Measurements from ENCODE around the gene GFOD2. TPM values are rescaled to one million over a fixed set of nuclear protein-coding genes. Genes with fewer than 3 reads are reported as not detected.

Gene GFOD2
- total RNA-seq, 1 donor from 2014 or later = 9.0 TPM

DNA sequence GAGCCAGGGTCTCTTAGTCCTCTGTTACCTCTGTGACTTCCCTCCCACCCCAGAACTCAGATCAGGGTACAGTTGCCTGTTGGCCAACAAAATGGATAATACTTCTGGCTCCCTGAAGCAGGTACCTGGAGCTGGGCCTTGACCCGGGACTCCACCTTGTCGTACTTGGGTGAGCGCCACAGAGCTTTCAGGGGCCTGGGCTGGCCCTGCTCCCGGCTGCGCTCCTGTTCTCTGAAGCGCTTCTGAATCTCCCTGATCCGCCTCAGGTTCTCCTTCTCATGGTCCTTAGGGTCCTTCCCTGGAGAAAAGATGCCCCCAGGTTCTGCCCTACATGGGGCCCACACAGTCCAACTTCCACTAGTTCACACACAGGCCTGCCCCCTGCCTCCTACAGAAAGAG lies 54.2 kb downstream of the GFOD2 start:
- ATAC-seq (no peak), DNase-seq (ENCODE audit: missing footprints) (no peak)
- intact Hi-C loops (cut with DNase I) = no loop called here

DNA sequence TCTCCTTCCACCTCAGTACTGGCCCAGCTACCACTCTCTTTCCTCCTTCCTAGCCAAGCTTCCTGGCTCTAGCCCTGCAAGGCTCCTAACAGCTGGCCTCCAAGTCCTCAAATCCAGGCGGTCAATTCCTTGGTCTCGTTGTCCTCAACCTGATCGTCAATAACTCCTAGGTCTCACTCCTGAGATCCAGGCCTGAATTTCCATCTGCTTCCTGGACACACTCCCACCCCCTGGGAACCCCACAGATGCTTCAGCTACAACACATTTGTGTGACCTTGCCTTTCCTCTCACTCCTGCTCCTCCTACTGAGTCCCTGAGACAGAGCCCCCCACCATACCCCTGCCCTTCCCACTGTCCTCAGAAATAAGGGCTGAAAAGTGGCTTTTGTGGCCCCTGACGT lies 54.9 kb downstream of the GFOD2 start:
- intact Hi-C loops (cut with DNase I) = no loop called here
- no peak for ATAC-seq
- DNase-seq (ENCODE audit: missing footprints) = no peak

DNA sequence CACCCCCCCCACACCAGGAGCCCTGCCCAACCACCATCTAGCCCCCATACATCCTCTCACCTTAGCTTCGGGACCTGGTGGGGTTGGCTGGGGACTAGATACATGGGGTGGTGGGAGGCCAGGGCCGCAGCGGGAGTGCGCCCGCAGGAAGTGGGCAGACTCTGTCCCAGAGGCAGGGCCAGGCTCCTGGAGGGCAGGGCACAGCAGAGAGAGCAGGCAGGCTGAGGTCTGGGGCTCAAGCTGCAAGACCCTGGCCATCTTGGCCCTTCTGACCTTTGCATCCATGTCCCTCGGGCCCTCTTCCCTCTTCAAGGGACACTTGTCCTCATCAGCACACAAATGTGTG lies 55.3 kb downstream of the GFOD2 start:
- DNase-seq (ENCODE audit: missing footprints) = no peak
- no peak for ATAC-seq
- intact Hi-C loops (cut with DNase I) = no loop called here

DNA sequence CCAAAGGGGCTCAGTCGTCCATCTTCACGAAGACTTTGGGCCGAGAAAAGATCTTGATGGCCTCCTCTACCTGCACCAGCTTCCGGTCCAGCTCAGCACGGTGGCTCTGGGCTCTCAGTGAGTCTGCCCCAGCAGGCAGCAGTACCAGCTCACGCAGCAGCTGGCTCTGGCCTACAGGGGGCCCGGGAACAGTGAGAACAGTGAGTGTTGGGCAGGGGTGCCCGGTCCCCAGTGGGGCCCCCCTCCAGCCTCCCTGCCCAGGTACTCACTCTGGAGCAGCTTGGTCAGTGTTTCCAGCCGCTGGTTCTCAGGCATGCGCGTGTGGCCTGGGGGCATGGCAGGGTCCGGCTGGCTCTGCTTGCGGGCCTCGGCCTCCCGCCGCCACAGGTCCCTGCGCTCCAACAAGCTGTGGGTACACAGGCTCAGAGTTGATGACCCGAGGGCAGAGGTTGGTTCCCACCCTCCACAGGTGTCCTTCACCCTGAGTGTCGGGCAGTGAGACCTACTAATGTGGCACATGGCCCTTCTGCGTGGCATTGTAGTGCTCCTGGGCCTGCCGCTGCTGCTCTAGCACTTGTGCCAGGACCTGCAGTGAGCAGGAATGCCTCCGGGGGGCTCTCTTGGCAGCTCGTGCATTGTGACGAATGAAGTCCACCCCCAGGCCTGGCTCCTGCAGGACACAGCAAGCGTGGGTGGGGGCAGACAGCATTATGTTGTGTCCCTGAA lies 55.8 kb downstream of the GFOD2 start:
- ATAC-seq (no peak), DNase-seq (ENCODE audit: missing footprints) (no peak)
- intact Hi-C loops (cut with DNase I) = no loop called here

DNA sequence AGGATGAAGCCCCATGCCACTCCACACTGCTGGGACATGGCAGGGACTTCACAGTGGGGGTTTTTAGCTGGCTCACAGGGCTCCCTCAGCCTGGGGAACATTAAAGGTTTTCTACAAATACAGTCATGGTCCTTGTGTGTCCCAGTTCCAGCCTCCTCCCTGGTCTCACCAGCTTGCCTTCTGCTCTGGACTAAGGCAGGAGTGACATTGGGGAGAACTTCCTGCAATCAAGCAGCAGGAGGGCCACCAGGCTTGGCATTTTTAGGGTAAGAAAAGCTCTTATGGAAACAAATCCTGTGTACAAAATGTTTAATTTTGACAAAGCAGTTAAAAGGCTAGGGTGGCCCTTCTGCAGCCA lies 56.5 kb downstream of the GFOD2 start:
- intact Hi-C loops (cut with DNase I) = no loop called here
- DNase-seq (ENCODE audit: missing footprints) = no peak

DNA sequence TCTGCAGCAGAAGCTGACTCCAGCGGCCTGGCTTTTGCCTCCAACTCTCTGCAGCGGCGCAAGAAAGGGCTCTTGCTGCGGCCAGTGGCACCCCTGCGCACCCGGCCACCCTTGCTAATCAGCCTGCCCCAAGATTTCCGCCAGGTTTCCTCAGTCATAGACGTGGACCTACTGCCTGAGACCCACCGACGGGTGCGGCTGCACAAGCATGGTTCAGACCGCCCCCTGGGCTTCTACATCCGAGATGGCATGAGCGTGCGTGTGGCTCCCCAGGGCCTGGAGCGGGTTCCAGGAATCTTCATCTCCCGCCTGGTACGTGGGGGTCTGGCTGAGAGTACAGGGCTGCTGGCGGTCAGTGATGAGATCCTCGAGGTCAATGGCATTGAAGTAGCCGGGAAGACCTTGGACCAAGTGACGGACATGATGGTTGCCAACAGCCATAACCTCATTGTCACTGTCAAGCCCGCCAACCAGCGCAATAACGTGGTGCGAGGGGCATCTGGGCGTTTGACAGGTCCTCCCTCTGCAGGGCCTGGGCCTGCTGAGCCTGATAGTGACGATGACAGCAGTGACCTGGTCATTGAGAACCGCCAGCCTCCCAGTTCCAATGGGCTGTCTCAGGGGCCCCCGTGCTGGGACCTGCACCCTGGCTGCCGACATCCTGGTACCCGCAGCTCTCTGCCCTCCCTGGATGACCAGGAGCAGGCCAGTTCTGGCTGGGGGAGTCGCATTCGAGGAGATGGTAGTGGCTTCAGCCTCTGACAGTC lies 57.0 kb downstream of the GFOD2 start:
- no peak for ATAC-seq
- no peak for DNase-seq (ENCODE audit: missing footprints)
- intact Hi-C loops (cut with DNase I) = no loop called here

More for the DNA sequence above, 56.5 kb downstream of the GFOD2 start:
- ATAC-seq = no peak

DNA sequence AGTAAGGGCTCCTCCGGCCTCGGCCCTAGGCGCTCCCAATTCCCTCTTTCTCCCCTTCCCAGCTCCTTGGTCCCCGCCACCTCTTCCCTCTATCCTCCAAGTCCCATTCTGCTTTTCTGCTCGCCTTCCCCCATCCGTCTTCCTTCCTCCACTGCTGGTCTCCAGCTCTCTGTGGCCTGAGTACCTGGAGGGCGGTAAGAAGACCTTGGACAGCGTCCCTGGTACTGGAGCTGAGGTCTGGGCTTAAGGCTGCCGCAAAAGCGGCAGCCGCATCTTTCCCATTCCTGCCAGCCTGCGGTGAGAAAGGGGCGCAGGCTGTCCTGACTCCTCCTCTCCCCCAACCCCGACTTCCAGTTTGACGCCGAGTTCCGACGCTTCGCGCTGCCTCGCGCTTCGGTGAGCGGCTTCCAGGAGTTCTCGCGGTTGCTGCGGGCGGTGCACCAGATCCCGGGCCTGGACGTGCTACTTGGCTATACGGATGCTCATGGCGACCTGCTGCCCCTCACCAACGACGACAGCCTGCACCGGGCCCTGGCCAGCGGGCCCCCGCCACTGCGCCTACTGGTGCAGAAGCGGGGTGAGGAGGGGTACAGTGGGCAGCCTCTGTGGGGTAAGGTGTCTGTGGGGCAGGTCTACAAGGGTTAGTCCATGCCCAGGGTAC lies 57.9 kb downstream of the GFOD2 start:
- intact Hi-C loops (cut with DNase I) = no loop called here
- DNase-seq (ENCODE audit: missing footprints) = no peak
- ATAC-seq = no peak

DNA sequence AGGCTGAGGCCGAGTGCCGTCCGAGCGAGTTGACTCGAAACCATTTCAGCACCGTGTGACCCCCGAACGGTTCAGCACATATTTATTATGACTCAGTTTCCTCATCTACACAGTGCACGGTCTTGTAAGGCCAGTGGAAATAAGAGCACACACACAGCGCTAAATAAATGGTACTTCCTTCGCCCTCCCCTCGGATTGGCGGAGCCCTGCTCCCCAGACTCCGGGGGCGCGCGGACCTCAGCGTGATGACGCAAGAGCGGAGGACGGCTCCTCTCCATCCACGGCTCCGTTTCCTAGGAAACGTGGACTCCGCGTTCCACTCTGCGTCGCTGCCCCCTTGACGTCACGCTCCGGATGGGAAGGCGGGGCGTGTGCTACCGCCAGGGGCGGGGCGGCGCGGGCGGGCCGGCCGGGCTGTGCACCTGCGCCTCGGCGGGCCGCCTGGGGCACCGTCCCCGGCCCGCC lies 58.5 kb downstream of the GFOD2 start, which contains the start of gene PARD6A:
PARD6A (plus strand) TSS at position 397 of the 465 bp plus-strand sequence. CDS start 79 bp downstream, outside the sequence.
- DNase-seq (ENCODE audit: missing footprints) (peak; percentile 98), ATAC-seq (peak; percentile 92)
- intact Hi-C loops (cut with DNase I) = no loop called here

DNA sequence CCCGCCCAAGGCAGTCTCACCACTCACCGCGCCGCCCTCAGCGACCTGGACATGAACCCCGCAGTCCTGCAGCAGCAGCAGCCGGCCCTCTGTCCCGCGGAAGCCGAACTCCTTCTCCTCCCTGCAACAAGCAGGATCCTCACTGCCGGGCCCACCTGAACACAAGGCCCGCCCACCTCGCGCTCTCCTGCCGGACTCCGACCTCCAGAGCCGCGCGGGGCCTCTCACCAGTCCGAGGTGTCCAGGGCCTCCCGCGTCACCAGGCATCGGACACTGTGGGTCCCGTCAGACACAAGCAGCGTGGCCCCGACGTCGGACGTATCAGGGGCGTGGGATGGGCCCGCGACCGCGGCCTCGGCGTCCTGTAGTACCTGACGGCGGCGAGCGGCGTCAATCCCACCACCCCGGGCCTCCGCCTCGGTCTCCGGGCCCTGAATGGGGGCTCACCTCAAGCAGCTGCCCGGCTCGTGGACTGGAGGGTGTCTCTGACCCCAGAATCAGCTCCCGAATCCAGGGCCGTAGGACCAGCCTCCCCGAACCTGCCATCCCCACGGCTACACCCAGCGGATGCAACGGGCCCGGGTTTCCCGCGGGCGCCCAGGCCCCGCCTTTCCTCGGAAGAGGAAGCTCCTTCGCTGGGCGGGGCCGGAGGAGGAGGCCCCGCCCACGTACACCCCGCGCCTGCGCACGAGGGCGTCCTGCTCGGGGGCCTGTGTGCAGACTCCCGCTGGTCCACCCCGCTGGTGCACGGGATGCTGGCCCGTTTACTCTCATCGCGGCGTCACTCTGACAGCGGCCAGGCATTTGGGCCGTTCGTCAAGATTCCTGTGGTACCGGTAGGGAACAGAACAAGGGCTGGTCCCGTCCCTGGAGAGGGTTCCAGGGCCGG lies 59.2 kb downstream of the GFOD2 start, which contains the start of gene ACD:
ACD (minus strand) TSS at position 586 of the 889 bp plus-strand sequence; CDS start at position 546, 40 bp downstream.
- peak; percentile 94 for ATAC-seq
- intact Hi-C loops (cut with DNase I) = no loop called here
- DNase-seq (ENCODE audit: missing footprints) = peak; percentile 95

DNA sequence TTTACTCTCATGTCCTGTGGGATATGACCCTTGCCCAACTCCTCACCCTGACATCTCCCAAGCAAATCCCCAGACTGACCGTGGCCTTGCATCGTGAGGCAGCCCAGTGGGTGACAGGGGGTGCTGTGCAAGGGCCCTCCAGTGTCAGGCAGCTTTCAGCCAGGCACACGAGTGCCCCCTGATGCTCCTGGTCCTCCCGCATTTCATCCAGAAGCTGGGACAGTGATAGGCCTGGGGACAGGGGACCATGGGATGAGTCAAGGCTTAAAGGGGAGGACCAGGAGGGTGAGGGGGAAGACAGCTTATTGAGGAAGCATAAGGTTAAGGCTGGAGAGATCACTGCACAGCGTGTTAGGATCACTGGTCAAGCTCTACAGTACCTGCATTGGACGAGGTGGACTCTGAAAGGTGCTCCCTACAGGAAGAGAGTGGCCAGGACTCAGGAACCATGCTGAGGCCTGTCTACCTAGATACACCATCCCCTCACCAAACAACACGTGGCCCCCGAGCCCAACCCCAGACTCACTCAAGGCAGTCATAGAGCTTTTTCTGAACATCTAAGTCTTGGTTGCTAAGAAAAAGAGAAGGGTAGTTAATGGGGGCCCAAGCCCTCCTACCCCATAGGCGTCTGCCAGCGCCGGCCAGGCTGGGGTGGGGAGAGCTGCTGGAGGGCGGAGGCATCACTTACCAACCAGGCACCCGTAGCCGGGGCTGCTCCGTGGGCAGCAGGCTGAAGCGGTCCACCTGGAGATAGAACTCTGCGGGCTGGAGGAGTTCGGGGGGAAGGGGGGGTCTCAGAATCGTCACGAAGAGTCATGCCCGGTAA lies 60.1 kb downstream of the GFOD2 start:
- intact Hi-C loops (cut with DNase I) = no loop called here
- no peak for DNase-seq (ENCODE audit: missing footprints)
- no peak for ATAC-seq

DNA sequence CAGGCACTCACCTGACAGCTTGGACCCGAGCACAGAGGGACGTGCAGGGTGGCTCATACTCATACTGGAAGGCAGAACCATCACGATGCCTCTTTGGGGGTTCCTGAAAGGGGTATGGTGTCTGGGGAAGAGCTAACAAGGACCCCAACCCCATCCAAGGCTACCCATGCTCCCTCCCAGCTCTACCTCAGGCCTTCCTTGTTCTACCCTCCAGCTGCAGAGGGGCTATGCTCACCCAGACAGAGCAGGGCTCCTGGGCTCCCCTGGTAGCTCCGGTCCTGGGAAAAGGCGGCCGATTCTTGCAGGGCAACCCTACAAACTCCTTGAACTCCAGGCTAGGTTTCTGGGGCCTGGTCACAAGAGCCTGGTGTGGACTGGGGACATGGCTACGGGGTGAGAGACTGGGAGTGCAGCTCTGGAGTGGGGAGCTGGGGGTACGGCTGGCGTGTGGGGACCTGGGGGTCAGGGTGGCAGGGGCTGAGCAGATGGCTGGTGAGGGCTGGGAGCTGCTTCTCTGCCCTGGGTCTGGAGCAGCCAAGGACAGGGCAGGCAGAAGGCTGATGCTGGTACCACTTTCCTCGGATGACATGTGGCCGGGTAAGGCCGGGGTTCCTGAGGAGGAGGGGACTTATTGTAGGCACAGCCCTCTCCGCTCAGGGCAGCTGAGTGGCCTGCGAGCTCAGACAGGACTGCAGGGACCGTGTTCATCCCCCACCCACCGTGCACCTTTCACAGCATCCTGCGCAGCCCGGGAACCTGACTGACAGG lies 61.2 kb downstream of the GFOD2 start:
- DNase-seq (ENCODE audit: missing footprints) = no peak
- ATAC-seq = no peak
- intact Hi-C loops (cut with DNase I) = no loop called here

DNA sequence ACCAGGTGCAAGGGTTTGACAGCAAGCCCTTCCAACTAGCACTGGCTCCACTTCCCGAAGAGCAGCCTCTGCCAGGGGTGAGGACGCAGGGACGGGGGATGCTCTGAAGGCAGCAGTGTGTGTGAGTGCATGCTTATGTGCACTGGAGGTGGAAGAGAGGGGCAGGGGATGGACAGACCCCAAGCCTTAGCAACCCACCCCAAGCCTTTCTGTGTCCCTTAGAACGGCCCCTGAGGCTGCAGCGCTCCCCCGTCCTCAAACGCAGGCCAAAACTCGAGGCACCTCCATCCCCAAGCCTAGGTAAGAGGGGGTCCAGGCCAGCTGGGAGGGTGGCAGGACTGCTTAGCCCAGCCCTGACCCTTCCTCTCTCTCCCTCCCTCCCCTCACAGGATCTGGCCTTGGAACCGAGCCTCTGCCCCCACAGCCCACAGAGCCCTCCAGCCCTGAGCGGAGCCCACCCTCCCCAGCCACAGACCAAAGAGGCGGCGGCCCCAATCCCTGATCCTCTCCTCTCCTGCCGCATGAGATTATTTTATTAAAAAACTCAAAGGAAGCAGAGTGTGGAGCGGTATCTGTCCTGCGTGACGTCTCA lies 62.0 kb downstream of the GFOD2 start:
- DNase-seq (ENCODE audit: missing footprints) (no peak), ATAC-seq (no peak)
- intact Hi-C loops (cut with DNase I) = no loop called here

DNA sequence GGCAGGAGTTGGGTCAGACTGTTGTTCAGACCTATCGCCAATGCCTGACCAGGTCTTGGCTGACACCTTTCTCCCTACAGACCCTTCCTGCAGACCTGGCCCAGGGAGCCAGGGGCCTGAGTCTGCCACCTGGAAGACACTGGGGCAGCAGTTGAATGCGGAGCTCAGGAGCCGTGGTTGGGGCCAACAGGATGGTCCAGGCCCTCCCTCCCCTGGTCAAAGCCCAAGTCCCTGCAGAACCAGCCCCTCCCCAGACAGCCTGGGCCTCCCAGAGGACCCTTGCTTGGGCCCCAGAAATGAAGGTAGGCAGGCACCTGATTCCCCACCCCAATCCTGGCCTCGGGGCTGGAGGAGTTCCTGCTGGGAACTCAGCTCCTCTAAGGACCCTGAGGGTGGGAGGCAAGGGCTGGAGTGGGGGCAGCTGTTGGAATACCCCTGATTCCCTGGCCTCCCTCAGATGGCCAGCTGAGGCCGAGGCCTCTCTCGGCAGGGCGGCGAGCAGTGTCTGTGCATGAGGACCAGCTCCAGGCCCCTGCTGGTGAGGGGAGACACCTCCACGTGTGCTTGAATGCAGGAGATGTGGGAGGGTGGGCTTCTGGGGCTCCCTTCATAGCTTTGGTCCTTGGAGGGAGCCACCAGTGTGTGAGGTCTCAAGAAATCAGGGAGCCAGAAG lies 62.6 kb downstream of the GFOD2 start:
- ATAC-seq (no peak), DNase-seq (ENCODE audit: missing footprints) (no peak)
- intact Hi-C loops (cut with DNase I) = no loop called here

DNA sequence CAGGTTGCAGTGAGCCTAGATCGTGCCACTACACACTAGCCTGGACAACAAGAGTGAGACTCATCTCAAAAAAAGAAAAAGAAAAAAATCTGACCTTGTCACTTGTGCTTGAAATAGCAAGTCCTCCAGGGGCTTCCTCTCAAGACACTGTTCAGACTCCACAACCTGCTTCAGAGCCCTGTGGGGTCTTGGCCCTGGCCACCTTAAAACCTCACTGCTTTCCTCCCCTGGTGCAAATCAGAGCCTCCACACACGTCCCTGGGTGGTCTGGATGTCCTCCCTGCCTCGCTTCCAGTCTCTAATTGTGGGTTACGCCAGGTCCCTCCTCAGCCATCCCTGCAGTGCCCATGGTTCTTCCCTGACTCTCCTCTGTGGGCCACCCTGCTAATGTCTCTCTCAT lies 63.8 kb downstream of the GFOD2 start:
- DNase-seq (ENCODE audit: missing footprints) = peak; percentile 30
- intact Hi-C loops (cut with DNase I) = no loop called here
- no peak for ATAC-seq

DNA sequence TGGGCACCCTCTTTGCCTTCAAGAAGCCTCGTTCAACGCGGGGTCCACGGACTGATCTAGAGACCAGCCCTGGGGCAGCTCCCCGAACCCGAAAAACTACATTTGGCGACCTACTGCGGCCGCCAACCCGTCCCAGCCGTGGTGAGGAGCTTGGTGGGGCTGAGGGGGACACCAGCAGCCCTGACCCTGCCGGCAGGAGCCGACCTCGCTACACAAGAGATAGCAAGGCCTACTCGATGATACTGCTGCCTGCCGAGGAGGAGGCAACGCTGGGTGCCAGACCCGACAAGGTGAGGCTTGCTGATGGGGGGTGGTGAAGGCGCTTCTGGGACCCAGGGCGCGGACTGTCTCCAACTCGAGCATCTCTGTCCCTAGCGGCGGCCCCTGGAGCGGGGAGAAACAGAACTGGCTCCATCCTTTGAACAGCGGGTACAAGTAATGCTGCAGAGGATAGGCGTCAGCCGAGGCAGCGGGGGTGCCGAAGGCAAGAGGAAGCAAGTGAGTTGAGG lies 64.7 kb downstream of the GFOD2 start:
- intact Hi-C loops (cut with DNase I) = no loop called here
- ATAC-seq (no peak), DNase-seq (ENCODE audit: missing footprints) (peak; percentile 59)

DNA sequence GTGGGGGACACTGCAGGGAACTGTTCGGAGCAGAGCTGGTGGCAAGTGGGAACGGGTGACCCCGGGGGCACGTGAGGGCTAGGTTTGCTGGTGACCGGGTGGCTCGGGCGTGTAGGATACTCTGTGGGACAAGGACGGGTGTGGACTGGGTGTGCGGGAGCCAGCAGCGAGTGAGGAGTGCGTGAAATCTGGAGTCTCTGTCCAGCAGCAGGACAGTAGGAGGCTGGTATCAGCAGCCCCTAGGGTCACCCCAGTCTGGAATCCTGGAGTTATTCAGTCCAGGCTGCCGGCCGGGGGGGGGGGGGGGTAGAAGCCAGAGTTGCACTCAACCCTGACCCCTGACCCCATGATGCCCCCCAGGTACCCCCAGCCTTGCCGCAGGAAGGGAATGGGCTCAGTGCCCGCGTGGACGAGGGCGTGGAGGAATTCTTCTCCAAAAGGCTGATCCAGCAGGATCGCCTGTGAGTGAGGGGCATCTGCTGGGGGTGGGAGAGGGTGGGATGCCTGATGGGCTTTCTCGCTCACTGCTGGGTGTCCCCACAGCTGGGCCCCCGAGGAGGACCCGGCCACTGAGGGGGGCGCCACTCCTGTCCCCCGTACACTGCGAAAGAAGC lies 65.2 kb downstream of the GFOD2 start:
- intact Hi-C loops (cut with DNase I) = no loop called here
- ATAC-seq = no peak
- peak; percentile 25 for DNase-seq (ENCODE audit: missing footprints)
